GM11168 (cell line): ENCODE data around the gene AHDC1.

Experiments
- in situ Hi-C: fragments of 300-500 bp; cut with MboI; formaldehyde crosslinking; loops from one replicate; pipeline ENCODE4 v1.12.0; 2022; ENCODE audit warnings: low sequenced_read_pairs; ENCODE audit not compliant: unreplicated experiment

AHDC1 gene

DNA sequence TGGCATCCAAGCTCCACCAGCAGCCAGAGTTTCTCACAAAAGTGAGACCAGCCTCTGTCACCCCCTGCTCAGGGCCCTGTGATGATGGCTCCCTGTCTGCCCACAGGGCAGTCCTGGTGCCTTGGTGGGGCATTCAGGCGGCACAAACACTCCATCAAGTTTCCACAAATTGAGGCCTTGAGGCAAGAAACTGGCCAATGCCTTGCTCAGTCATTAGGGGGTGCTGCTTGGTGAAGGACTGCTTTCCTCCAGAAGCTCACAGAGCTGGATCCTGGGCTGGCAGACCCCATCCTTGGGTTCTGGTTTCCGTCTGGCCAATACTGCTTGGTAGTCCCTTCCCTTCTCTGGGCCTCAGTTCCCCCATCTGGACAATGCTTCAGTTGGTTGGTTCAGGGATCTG, 12.5 kb upstream of the AHDC1 start:
- in situ Hi-C loops = no loop called here

- in situ Hi-C loops = no loop called here
Observed at GRCh38 chr1:27615346-27616192, 11.6 kb upstream of the AHDC1 start.

GRCh38 chr1:27614625-27615344, 10.8 kb upstream of the AHDC1 start:
- in situ Hi-C loops = no loop called here

- in situ Hi-C loops = no loop called here
Observed at GRCh38 chr1:27614043-27614624, 10.2 kb upstream of the AHDC1 start.

GRCh38 chr1:27612718-27613117, 8.8 kb upstream of the AHDC1 start:
- in situ Hi-C loops = no loop called here

- in situ Hi-C loops = no loop called here
Observed at GRCh38 chr1:27611450-27611849, 7.5 kb upstream of the AHDC1 start.

GRCh38 chr1:27609618-27610240, 5.8 kb upstream of the AHDC1 start:
- in situ Hi-C loops = loop anchor here (5.0 to 10.0 kb wide), 2 partner anchors 48 to 215 kb away; partner anchors contain the start of gene GPR3

DNA sequence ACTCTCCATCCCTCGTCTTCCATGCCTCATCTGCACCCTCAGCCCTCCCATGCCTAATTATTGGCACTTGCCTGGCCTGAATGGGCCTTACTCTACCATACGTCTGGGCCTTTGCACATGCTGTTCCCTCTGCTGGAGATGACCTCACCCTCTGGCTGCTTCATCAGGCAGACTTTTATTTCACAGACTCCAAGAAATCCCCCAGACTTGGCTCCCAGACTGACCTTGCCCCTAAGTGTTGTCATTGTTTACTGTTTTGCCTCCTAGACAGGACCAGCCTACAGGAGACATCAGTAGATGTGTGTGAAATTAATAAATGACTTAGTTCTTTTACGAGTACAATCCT, 5.2 kb upstream of the AHDC1 start:
- in situ Hi-C loops = loop anchor here (5.0 to 10.0 kb wide), 2 partner anchors 48 to 214 kb away; partner anchors contain the start of gene GPR3

- in situ Hi-C loops = loop anchor here (5.0 to 10.0 kb wide), 2 partner anchors 50 to 213 kb away; partner anchors contain the start of gene GPR3
Observed at GRCh38 chr1:27607239-27607804, 3.4 kb upstream of the AHDC1 start.

DNA sequence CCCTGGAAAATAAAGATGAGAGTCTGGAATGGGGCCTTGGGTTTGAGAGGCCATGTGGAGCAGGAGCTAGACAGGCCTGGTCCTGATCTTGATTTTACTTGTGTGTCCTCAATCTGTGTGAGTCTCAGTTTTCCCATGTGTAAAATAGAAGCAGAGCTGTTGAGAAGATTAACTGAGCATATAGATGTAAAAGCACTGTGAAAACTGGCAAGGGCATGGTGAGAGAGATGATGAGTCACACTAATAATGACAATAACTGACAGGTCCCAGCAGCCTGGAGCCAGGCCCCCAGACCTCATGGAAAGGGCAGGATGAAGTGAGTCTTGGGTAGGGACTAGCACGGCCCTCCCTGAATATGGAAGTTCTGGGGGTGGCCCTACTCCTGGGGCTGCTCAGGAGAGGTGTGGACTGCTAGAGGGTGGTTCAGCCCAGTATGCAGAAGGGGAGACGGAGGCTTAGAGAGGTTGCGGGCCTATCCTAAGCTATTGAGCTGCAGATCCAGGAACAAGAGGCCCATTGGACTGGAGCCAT, 2.8 kb upstream of the AHDC1 start:
- in situ Hi-C loops = loop anchor here (5.0 to 10.0 kb wide), 2 partner anchors 51 to 212 kb away; partner anchors contain the start of gene GPR3

GRCh38 chr1:27605796-27606707, 2.1 kb upstream of the AHDC1 start:
- in situ Hi-C loops = loop anchor here (5.0 to 10.0 kb wide), 2 partner anchors 51 to 211 kb away; partner anchors contain the start of gene GPR3

- in situ Hi-C loops = loop anchor here (5.0 to 10.0 kb wide), 2 partner anchors 52 to 211 kb away; partner anchors contain the start of gene GPR3
Observed at GRCh38 chr1:27605300-27605766, 1.4 kb upstream of the AHDC1 start.

DNA sequence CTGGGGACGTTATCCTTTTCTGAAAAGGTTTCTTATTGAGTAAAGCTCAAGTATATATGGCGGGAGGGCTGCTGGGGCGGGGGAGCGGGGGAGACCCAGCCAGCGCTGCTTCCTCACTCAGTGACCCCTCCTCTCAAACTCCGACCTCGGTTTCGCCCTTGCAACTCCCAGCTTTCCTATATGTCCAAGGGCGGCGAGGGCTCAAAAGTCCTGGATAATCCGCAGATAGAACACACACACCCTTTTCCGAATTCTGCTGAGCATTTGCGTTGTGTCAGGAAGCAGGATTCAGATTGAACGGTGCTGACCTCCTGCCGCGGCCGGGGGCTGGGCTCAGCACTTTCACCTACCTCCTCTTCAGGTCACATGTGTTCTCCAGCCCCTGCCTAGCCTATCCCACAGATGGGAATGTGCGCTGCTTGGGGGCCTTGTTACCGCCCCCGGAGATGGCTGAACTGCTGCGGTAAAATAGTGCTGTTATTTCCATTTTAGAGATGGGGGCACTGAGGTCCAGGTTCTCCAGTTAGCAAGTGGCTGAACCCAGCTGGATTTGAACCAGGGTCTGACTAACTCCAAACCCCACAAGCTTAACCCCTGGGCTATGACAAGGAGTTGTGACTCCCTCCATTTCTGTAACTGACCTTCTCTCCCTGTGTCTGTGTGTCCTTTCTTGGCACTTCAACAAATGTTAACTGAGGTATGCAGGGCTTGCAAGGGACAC, 795 bp upstream of the AHDC1 start:
- in situ Hi-C loops = loop anchor here (5.0 to 10.0 kb wide), 2 partner anchors 53 to 210 kb away; partner anchors contain the start of gene GPR3

DNA sequence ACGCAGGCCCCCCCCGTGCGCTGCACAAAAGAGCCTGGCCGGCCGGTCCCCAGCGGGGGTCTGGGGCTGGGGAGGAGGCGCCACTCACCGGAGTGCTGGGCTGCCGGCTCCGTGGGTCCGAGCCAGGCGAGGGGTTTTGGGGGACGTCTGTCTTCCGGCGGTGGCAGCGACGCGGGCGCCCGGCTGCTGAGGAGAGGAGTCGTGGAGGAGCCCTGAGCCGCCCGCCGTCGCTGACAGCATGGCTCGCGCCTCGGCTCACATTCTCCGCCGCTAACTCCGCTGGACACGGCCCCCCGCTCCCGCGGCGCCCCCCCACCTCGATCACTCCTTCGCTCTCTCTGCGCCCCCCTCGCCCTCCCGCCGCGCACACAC, 649 bp downstream of the AHDC1 start:
- in situ Hi-C loops = loop anchor here (10.0 kb wide), 1 partner anchor 208 kb away; the partner anchor contains the start of gene GPR3

- in situ Hi-C loops = loop anchor here (10.0 kb wide), 1 partner anchor 208 kb away; the partner anchor contains the start of gene GPR3
Observed at GRCh38 chr1:27602462-27603308, 1.3 kb downstream of the AHDC1 start.

- in situ Hi-C loops = loop anchor here (10.0 kb wide), 1 partner anchor 207 kb away; the partner anchor contains the start of gene GPR3
Observed at GRCh38 chr1:27601771-27602461, 2.0 kb downstream of the AHDC1 start.
